RPMI7951 (cell line): ENCODE measurements around the gene SND1. TPM values are rescaled to one million over a fixed set of nuclear protein-coding genes. Genes with fewer than 3 reads are reported as not detected.
A peak's percentile ranks its signal among the peaks of the same experiment; 100 is the strongest.

Experiments
- DNase-seq: peaks from one replicate; pipeline ENCODE4 v3.0.0-alpha.2; 2012; ENCODE audit warnings: low read depth
- total RNA-seq: library from RNA; depleted of rRNA; stranded (reverse); fragments of >200 nt; shearing (Covaris generic); gene quantifications from 2 replicates; pipeline ENCODE4 v1.2.3, GENCODE V29; 2014

The SND1 gene
- total RNA-seq, 1 experiment from 2014 or later = 148 TPM

GRCh38 chr7:128037081-128037480 lies 385.1 kb downstream of the SND1 start:
- no peak for DNase-seq

DNA sequence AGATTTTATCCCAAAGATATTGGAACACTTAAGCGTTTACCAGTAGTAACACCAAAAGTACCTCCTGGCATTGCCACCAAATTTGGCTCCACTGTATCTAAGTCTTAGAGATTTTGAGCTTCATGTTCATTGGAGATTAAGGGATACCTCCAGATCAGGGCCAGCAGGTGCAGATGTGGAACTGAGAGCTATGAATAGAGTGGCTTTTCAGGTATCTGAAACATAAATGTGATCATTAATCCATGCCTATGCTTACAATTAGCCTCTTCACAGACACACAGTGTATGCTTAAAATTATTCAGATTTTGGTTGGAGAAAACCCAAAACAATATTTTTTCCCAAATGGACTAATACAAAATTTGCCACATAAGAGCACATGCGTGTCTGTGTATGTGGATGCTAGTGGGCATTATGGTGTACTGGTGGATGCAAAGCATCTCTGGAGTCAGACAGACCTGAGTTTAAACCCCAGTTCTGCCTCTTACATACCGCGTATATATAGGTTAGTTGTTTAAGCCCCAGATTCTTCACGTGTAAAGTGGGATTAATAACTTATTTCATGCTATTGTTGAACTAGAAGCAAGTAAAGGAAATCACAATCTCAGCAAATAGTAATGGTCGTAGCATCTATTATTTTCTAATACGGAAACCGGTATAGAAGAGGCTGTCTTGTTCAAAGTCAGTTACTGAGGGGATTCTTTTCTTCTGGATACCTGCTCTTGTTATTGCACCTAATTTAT lies 386.1 kb downstream of the SND1 start:
- no peak for DNase-seq

GRCh38 chr7:128039544-128039953 lies 387.6 kb downstream of the SND1 start:
- no peak for DNase-seq

- no peak for DNase-seq
These were observed 388.2 kb downstream of the SND1 start for GRCh38 chr7:128040205-128040604.

DNA sequence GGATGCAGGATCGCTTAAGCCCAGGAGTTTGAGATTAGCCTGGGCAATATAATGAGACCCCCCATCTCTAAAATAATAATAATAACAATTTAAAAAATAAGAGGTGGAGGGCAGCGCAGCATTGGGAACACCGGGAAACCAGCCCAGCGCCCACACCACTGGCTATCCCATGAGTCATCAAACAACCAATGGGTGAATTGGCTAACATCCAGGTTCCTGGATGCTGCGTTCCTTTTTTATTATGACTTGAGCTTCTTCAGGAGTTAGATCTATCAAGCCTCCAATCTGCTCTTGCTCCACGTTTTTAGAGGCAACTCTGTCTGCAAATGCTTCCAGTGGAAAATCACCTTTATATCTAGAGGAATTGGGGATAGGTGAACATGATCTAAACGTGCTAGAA lies 389.2 kb downstream of the SND1 start:
- DNase-seq = peak; percentile 85

GRCh38 chr7:128042012-128042411 lies 390.0 kb downstream of the SND1 start:
- DNase-seq = no peak

DNA sequence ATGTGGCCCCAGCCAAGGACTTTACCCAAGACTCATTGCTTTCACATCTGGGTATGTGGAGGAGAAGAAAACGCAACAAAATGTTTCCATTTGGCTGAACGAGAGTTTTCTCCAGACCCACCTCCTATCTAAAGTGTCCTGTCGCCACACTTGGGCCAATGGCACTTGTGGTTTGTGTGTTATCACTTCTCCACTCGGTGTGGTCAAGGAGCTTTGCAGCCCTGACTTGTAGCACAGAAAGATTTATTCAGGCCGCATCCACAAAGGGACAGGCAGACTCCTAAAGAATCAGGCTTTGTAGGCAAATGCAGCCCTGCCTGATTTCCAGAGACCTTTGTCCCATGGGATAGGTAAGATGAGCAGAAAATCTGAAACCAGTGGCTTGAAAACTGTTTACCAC lies 392.1 kb downstream of the SND1 start:
- no peak for DNase-seq

DNA sequence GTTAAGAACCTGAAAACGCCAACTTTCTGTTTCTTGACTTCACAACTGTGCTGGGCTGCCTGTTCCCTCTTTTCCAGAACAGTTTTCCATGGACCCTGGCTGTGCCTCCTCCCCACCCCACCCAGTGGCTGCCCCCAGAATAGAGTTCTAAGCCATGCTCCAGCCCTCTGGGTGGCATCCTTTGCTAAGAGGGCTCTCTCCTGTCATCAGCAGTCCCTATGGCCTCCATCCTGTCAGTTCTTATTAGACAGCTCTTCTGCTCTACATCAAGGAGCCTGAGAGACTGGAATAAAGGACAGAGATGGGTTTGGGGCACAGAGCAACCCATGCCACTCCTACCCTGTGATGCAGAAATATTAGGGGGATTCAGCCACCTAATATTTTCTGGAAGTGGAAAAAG lies 393.2 kb downstream of the SND1 start:
- DNase-seq = no peak

- peak; percentile 63 for DNase-seq
These were observed 393.8 kb downstream of the SND1 start for GRCh38 chr7:128045766-128046165.

DNA sequence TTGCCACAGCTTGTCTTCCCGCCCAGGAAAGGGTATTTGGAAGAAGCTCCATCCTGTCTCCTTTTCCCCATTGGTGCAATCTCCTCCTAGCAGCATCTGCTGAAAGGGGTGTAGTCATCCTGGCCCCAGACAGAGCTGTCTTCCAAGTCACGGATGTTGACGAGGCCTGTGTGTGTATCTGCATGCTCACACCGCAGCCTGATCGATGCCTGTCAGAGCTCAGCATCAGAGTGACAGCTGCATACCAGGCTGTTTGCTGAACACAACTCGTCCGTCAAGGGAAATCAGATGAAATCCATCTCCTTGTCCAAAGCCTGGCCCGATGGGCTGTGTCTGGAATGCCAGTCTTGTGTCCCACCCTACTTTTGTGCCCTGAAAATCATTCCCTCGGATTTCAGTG lies 400.4 kb downstream of the SND1 start:
- no peak for DNase-seq

GRCh38 chr7:128053023-128053422 lies 401.0 kb downstream of the SND1 start:
- peak; percentile 39 for DNase-seq

DNA sequence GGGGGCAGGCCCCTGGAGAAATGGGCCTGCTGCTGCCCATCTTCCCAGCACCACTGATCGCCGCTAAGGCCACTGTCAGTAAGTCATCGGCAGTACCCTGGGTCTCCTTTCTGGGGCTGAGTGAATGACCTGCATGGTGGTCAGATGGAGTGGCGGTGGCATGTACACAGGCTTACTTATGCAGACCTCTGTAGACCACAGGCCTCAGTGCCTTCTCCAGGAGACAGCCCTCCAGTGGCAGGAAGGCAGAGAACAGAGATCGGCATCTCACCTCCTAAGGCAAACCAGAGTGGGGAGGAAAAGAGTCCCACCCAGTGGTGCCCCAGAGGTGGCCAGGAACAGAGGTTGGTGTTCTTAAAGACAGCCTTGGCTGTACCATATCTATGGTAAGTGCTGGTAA lies 402.0 kb downstream of the SND1 start:
- DNase-seq = no peak

- no peak for DNase-seq
These were observed 402.5 kb downstream of the SND1 start for GRCh38 chr7:128054511-128054910.

DNA sequence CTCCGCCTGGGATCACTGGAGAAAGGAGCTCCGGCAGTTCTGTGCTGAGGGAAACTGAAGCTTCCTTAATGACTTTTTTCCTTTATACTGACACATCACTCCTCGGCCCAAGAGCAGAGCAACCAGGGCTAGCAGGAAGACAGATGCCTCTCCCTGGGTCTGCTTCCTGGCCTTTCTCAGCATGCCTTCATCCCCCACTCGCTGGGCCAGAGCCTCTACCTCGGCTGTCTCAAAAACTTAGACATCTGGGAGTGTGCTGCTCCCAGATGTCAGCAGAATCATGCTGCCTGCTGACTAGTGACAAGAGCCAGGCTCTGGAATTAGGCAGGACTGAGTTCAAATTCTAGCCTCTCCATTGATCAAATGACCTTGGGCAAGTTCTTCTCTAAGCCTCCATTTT lies 403.6 kb downstream of the SND1 start:
- peak; percentile 49 for DNase-seq

GRCh38 chr7:128056901-128057300 lies 404.9 kb downstream of the SND1 start:
- DNase-seq = peak; percentile 85

DNA sequence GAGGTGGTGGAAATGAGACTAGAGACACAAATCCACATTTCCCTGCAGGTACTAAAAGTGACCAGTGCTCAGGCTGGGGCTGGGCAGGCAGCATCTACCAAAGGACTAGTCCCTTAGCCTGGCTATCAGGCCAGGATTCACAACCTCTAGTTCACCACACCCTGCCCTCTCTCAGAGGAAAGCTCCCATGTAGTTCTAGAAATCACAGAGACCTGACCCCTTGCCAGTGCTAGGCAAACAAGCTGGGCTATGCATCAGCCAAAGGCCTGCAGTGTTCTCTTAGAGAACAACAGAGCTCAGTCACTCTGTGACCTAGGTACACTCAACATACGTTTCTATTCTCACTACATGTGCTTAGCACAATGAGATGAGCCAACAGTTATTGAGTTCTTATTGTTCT lies 405.9 kb downstream of the SND1 start:
- no peak for DNase-seq

- DNase-seq = no peak
These were observed 407.4 kb downstream of the SND1 start for GRCh38 chr7:128059143-128059988.

DNA sequence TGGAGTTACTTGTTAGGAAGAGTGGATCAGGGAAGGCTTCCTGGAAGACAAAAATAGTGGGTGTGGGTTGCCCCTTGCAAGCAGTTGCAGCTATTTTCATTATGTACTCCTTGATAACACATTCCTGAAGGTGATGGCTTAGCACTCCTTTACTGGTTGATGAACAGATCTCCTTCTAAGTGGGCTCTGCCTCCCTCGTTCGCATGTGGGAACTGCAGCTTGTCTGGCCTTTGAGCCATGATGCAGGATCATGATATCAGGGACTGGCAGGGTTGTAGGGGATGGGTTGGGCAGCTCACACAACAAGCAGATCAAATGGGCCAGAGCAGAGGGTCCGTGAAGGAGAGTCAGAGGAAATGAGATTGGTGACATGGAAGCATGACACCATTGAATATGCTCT lies 408.0 kb downstream of the SND1 start:
- no peak for DNase-seq

- no peak for DNase-seq
These were observed 411.1 kb downstream of the SND1 start for GRCh38 chr7:128063088-128063487.

- no peak for DNase-seq
These were observed 413.9 kb downstream of the SND1 start for GRCh38 chr7:128065872-128066271.

GRCh38 chr7:128066395-128066794 lies 414.4 kb downstream of the SND1 start:
- no peak for DNase-seq

GRCh38 chr7:128066858-128067257 lies 414.9 kb downstream of the SND1 start:
- DNase-seq = no peak

- peak; percentile 39 for DNase-seq
These were observed 416.0 kb downstream of the SND1 start for GRCh38 chr7:128067983-128068382.
